Ishikawa (cell line): Measurements from ENCODE around the gene SRSF4.

Experiments
- CEBPB ChIP-seq: IDR thresholded peaks from 2 replicates; pipeline ENCODE4 v1.6.1; 2012
- CREB1 ChIP-seq: IDR thresholded peaks from 2 replicates; pipeline ENCODE4 v1.6.1; 2012; ENCODE audit warnings: low read depth
- EGR1 ChIP-seq: IDR thresholded peaks from 2 replicates; pipeline ENCODE4 v1.6.1; 2012
- TEAD4 ChIP-seq: IDR thresholded peaks from 2 replicates; pipeline ENCODE4 v1.6.1; 2012

GRCh38 chr1:29159773-29160172, 21.9 kb downstream of the SRSF4 start:
- TF ChIP-seq CEBPB (no peak), EGR1 (no peak), TEAD4 (no peak), CREB1 (no peak)
